MCF 10A (cell line): ENCODE data around the gene DNAH2. TPM values are rescaled to one million over a fixed set of nuclear protein-coding genes. Genes with fewer than 3 reads are reported as not detected.
A peak's percentile ranks its signal among the peaks of the same experiment; 100 is the strongest.

ENCODE experiments used
- BruUV-seq: library from RNA; stranded (reverse); fragments of 400-500 nt; replicated peaks from 2 replicates; lab custom pipeline; 2021; lab: Mats Ljungman, UMichigan
- CTCF ChIA-PET: fragments of 300-600 bp; sonication (Branson Sonifier 250); formaldehyde crosslinking; extraction: SDS; loops from one replicate; lab custom pipeline; 2021; ENCODE audit warnings: antibody characterized with exemption, inconsistent platforms; lab: Yijun Ruan, JAX
- POLR2A ChIA-PET: fragments of 300-600, 350-650 bp; sonication (Branson Sonifier 250); formaldehyde crosslinking; extraction: SDS; loops from one replicate; lab custom pipeline; 2020; ENCODE audit warnings: antibody characterized with exemption, inconsistent platforms; lab: Yijun Ruan, JAX
- DNase-seq: peaks from one replicate; pipeline ENCODE4 v3.0.0-alpha.2; 2018; ENCODE audit not compliant: unreplicated experiment
- H3K27ac Mint-ChIP-seq: one replicate; pipeline ENCODE4 v1.8.0; 2022; ENCODE audit warnings: mild to moderate bottlenecking, low read depth, mixed read lengths; ENCODE audit not compliant: unreplicated experiment
- H3K27me3 Mint-ChIP-seq: one replicate; pipeline ENCODE4 v1.8.0; 2022; ENCODE audit warnings: mixed read lengths; ENCODE audit not compliant: insufficient read depth, unreplicated experiment
- H3K36me3 Mint-ChIP-seq: one replicate; pipeline ENCODE4 v1.8.0; 2022; ENCODE audit warnings: mild to moderate bottlenecking, moderate library complexity, mixed read lengths; ENCODE audit not compliant: insufficient read depth, unreplicated experiment
- H3K4me1 Mint-ChIP-seq: one replicate; pipeline ENCODE4 v1.8.0; 2022; ENCODE audit warnings: mixed read lengths; ENCODE audit not compliant: insufficient read depth, unreplicated experiment
- H3K4me3 Mint-ChIP-seq: one replicate; pipeline ENCODE4 v1.8.0; 2022; ENCODE audit warnings: mild to moderate bottlenecking, moderate library complexity, mixed read lengths; ENCODE audit not compliant: unreplicated experiment
- H3K9me3 Mint-ChIP-seq: one replicate; pipeline ENCODE4 v1.8.0; 2022; ENCODE audit warnings: mixed read lengths; ENCODE audit not compliant: unreplicated experiment
- intact Hi-C: fragments of 100-400 bp; cut with micrococcal nuclease; formaldehyde crosslinking; loops from 2 replicates; pipeline ENCODE4 v1.14.1; 2022
- total RNA-seq: library from RNA; stranded (reverse); gene quantifications from 2 replicates; pipeline ENCODE4 v1.2.3, GENCODE V29; 2022
- TF ChIP-seq, protein P1 (sequence below): fragments of 200-600 bp; IDR thresholded peaks from one replicate; pipeline ENCODE4 v1.8.0; 2022; ENCODE audit warnings: antibody characterized with exemption, mild to moderate bottlenecking; ENCODE audit not compliant: unreplicated experiment

The DNAH2 gene
- total RNA-seq, 1 experiment from 2014 or later, result 0.12 TPM

DNA sequence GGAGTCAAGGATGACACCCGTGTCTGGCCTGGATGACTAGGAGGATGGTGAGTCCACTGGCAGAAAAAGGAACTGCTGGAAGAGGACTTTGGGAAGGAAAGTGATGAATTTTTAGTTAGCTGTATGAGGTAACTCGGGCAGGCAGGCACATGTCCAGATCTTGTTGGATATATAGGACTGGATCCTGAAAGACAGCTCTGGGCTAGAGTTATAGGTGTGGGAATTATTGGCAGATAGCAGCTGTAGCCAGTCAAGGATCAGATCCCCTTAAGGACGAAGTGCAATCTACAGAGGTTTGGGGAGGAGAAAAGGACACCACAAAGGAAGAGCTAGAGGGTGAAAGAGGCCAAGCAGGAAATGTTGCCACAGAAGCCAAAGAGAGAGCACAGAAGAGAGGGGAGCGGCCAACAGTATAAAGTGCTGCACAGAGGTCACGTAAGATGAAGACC is 150.4 kb downstream of the DNAH2 start:
- peak; percentile 46 for DNase-seq
- TF ChIP-seq, protein P1, sequence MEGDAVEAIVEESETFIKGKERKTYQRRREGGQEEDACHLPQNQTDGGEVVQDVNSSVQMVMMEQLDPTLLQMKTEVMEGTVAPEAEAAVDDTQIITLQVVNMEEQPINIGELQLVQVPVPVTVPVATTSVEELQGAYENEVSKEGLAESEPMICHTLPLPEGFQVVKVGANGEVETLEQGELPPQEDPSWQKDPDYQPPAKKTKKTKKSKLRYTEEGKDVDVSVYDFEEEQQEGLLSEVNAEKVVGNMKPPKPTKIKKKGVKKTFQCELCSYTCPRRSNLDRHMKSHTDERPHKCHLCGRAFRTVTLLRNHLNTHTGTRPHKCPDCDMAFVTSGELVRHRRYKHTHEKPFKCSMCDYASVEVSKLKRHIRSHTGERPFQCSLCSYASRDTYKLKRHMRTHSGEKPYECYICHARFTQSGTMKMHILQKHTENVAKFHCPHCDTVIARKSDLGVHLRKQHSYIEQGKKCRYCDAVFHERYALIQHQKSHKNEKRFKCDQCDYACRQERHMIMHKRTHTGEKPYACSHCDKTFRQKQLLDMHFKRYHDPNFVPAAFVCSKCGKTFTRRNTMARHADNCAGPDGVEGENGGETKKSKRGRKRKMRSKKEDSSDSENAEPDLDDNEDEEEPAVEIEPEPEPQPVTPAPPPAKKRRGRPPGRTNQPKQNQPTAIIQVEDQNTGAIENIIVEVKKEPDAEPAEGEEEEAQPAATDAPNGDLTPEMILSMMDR, result no peak
- POLR2A ChIA-PET, result interaction anchor here (0.5 to 4.6 kb wide), 10 partner anchors 11 to 251 kb away, joined by 3 to 23 read pairs (median 4); partner anchors contain the start of genes CNTROB, CYB5D1, NAA38 and RNF227
- Mint-ChIP-seq H3K36me3 (peaks cover 32% of the 10 kb centered on the region), H3K27me3 (no peaks in the 10 kb centered on the region), H3K9me3 (no peaks in the 10 kb centered on the region), H3K4me3 (no peak overlapping the region), H3K27ac (no peak overlapping the region), H3K4me1 (peaks cover 11% of the 10 kb centered on the region)
- no TSS peak for BruUV-seq
- CTCF ChIA-PET, result interaction anchor here (0.6 to 2.4 kb wide), 5 partner anchors 21 to 251 kb away, joined by 3 to 6 read pairs (median 5); partner anchors contain the start of genes ALOXE3 and CHD3
- intact Hi-C loops, result no loop called here

DNA sequence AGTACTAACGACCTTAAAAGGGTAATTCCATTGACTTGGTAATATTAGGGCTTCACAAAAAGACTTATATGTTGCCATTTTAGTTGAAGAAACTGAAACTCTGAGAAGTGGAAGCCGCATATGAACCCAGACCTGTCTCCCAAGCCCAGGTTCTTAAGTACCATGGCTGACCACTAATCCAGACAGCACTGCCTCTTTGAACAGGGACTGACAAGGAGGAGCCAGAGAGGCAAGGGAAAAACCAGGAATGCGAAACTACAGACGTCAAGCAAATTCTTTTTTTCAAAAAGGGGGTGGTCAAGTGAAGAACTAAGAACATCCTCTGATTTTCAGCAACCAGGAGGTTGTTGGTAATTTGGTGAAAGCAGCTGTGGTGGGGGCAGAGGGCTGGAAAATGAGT is 155.5 kb downstream of the DNAH2 start:
- POLR2A ChIA-PET, result interaction anchor here (1.5 kb wide), 1 partner anchor 8 kb away, joined by 3 read pairs; no protein-coding TSS in a partner anchor
- CTCF ChIA-PET, result interaction anchor here (0.6 kb wide), 1 partner anchor 221 kb away, joined by 3 read pairs; no protein-coding TSS in a partner anchor
- Mint-ChIP-seq H3K4me3 (no peak overlapping the region), H3K9me3 (no peaks in the 10 kb centered on the region), H3K36me3 (peaks cover 32% of the 10 kb centered on the region), H3K27me3 (no peaks in the 10 kb centered on the region), H3K4me1 (peaks cover 8% of the 10 kb centered on the region), H3K27ac (peak overlapping the region; percentile 22)
- intact Hi-C loops, result no loop called here
- DNase-seq, result no peak
- TF ChIP-seq, protein P1, result no peak
- BruUV-seq, result no TSS peak

DNA sequence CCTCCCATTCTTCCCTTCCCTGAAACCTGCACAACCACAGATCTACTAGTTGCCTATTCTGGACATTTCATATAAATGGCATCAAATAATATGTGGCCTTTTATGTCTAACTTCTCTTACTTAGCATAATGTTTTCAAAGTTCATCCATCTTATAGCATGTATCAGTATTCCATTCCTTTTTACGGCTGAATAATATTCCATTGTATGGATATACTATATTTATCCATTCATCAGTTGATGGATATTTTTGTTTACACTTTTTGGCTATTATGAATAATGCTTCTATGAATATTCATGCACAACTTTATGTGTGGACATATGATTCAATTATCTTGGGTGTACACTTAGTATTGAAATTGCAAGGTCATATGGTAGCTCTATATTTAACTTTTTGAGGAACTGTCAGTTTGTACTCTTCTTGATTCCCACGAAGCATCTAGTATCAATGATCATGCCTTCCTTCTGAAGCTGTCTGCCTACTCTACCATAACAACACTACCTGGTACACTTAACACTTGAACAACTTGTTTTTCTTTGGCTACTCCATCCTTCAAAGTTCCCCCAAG is 158.3 kb downstream of the DNAH2 start:
- H3K36me3 Mint-ChIP-seq, result peaks cover 26% of the 10 kb centered on the region
- no peaks in the 10 kb centered on the region for H3K27me3 Mint-ChIP-seq
- no peaks in the 10 kb centered on the region for H3K9me3 Mint-ChIP-seq
- no peak for DNase-seq
- peaks cover 5% of the 10 kb centered on the region for H3K4me1 Mint-ChIP-seq
- BruUV-seq, result no TSS peak
- no peak overlapping the region for H3K27ac Mint-ChIP-seq
- intact Hi-C loops, result no loop called here
- CTCF ChIA-PET, result interaction anchor here (1.0 to 1.5 kb wide), 2 partner anchors 22 to 114 kb away, joined by 6 to 7 read pairs; no protein-coding TSS in a partner anchor
- TF ChIP-seq, protein P1, result no peak
- POLR2A ChIA-PET, result interaction anchor here (0.6 to 2.0 kb wide), 3 partner anchors 10 to 151 kb away, joined by 3 to 5 read pairs (median 5); partner anchors contain the start of gene RNF227
- H3K4me3 Mint-ChIP-seq, result no peak overlapping the region

DNA sequence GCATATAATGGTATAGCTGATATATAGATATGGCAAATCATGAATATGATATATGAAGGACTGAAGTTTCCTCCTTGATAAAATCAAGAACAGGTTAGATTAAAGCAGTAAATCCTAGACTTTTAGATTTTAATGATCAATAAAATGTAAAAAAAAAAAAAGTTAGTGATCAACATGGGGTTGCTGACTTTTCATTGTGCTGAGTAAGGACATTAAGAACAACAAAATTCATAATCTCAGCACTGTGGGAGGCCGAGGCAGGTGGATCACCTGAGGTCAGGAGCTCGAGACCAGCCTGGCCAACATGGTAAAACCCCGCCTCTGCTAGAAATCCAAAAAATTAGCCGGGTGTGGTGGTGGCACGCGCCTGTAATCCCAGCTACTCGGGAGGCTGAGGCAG is 160.7 kb downstream of the DNAH2 start:
- H3K9me3 Mint-ChIP-seq, result no peaks in the 10 kb centered on the region
- intact Hi-C loops, result no loop called here
- TF ChIP-seq, protein P1, result no peak

More for the DNA sequence above, 160.7 kb downstream of the DNAH2 start:
- no TSS peak for BruUV-seq
- CTCF ChIA-PET, result interaction anchor here (0.6 to 1.9 kb wide), 2 partner anchors 15 to 30 kb away, joined by 3 to 6 read pairs; no protein-coding TSS in a partner anchor
- Mint-ChIP-seq H3K4me1 (peaks cover 5% of the 10 kb centered on the region), H3K36me3 (peaks cover 15% of the 10 kb centered on the region), H3K4me3 (no peak overlapping the region), H3K27me3 (no peaks in the 10 kb centered on the region), H3K27ac (no peak overlapping the region)
- DNase-seq, result no peak
- POLR2A ChIA-PET, result interaction anchor here (0.7 to 1.5 kb wide), 3 partner anchors 10 to 54 kb away, joined by 3 to 4 read pairs (median 3); partner anchors contain the start of genes CNTROB, CYB5D1, NAA38 and TRAPPC1
